GM18517 (cell line): ENCODE measurements around the gene WDR77.
A peak's percentile ranks its signal among the peaks of the same experiment; 100 is the strongest.

ENCODE experiments used
- ATAC-seq: cut with Tn5 transposase; IDR thresholded peaks from one replicate; pipeline ENCODE4 v1.9.1; 2021; ENCODE audit warnings: mild to moderate bottlenecking, moderate library complexity; ENCODE audit not compliant: unreplicated experiment

WDR77 gene

GRCh38 chr1:111441573-111442192 lies 7.4 kb downstream of the WDR77 start:
- ATAC-seq, result no peak

GRCh38 chr1:111439461-111440351 lies 9.3 kb downstream of the WDR77 start:
- no peak for ATAC-seq

- no peak for ATAC-seq
These were observed 12.3 kb downstream of the WDR77 start for GRCh38 chr1:111436726-111437125.

- no peak for ATAC-seq
These were observed 24.8 kb downstream of the WDR77 start for GRCh38 chr1:111424281-111424680.

- ATAC-seq, result no peak
These were observed 26.3 kb downstream of the WDR77 start for GRCh38 chr1:111422546-111423391.

- ATAC-seq, result no peak
These were observed 28.7 kb downstream of the WDR77 start for GRCh38 chr1:111420377-111420776.

- ATAC-seq, result no peak
These were observed 30.0 kb downstream of the WDR77 start for GRCh38 chr1:111419037-111419436.

GRCh38 chr1:111417755-111418154 lies 31.3 kb downstream of the WDR77 start:
- no peak for ATAC-seq

- ATAC-seq, result no peak
These were observed 33.6 kb downstream of the WDR77 start for GRCh38 chr1:111415461-111415860.

GRCh38 chr1:111414756-111415155 lies 34.3 kb downstream of the WDR77 start:
- no peak for ATAC-seq

GRCh38 chr1:111412839-111413238 lies 36.2 kb downstream of the WDR77 start:
- no peak for ATAC-seq

GRCh38 chr1:111407301-111407700 lies 41.8 kb downstream of the WDR77 start:
- no peak for ATAC-seq

- ATAC-seq, result peak; percentile 95
These were observed 42.7 kb downstream of the WDR77 start for GRCh38 chr1:111406321-111406768.

GRCh38 chr1:111404588-111404987 lies 44.5 kb downstream of the WDR77 start:
- no peak for ATAC-seq

- ATAC-seq, result no peak
These were observed 47.0 kb downstream of the WDR77 start for GRCh38 chr1:111402083-111402482.

GRCh38 chr1:111399792-111400610 lies 49.1 kb downstream of the WDR77 start:
- ATAC-seq, result no peak

GRCh38 chr1:111392460-111392945 lies 56.6 kb downstream of the WDR77 start:
- ATAC-seq, result no peak

GRCh38 chr1:111392042-111392441 lies 57.0 kb downstream of the WDR77 start:
- no peak for ATAC-seq
